Gastroesophageal sphincter (tissue), 3 donors: ENCODE measurements around the gene ILRUN.

Experiments
- CTCF ChIP-seq, 4 experiments: fragments of 200-600 bp in 2 of 4; fragments of 450-650 bp in 2 of 4; sonication (generic) in 1 of 4; IDR thresholded peaks; one replicate each; pipeline ENCODE4 v1.5.1; 2017 to 2019; ENCODE audit warnings: antibody characterized with exemption in 4 of 4, mild to moderate bottlenecking in 2 of 4, moderate library complexity in 2 of 4
- EP300 ChIP-seq: sonication (generic); formaldehyde crosslinking; IDR thresholded peaks from one replicate; pipeline ENCODE4 v1.6.1; 2017; ENCODE audit warnings: antibody characterized with exemption, mild to moderate bottlenecking
- POLR2A ChIP-seq, 2 donors: fragments of 450-650 bp; IDR thresholded peaks; one replicate each; pipeline ENCODE4 v1.6.1; 2017; ENCODE audit warnings: antibody characterized with exemption in 2 of 2, mild to moderate bottlenecking in 2 of 2, moderate library complexity in 1 of 2
- POLR2AphosphoS5 ChIP-seq: sonication (generic); formaldehyde crosslinking; IDR thresholded peaks from one replicate; pipeline ENCODE4 v1.6.1; 2017; ENCODE audit warnings: antibody characterized with exemption

- TF ChIP-seq POLR2AphosphoS5: no peak
- TF ChIP-seq POLR2A (IDR thresholded peaks at IDR 0.05): no peak
- TF ChIP-seq CTCF (IDR thresholded peaks at IDR 0.05): no peak
- no peak for TF ChIP-seq EP300
Observed at GRCh38 chr6:34696189-34696738, 303 bp downstream of the ILRUN start.
